ENCODE measurements around the gene MALT1. TPM values are rescaled to one million over a fixed set of nuclear protein-coding genes. Genes with fewer than 3 reads are reported as not detected.

The MALT1 gene
- total and polyA plus RNA-seq, 7 donors, result 3.2 to 11.2 (median 8.8) TPM

DNA sequence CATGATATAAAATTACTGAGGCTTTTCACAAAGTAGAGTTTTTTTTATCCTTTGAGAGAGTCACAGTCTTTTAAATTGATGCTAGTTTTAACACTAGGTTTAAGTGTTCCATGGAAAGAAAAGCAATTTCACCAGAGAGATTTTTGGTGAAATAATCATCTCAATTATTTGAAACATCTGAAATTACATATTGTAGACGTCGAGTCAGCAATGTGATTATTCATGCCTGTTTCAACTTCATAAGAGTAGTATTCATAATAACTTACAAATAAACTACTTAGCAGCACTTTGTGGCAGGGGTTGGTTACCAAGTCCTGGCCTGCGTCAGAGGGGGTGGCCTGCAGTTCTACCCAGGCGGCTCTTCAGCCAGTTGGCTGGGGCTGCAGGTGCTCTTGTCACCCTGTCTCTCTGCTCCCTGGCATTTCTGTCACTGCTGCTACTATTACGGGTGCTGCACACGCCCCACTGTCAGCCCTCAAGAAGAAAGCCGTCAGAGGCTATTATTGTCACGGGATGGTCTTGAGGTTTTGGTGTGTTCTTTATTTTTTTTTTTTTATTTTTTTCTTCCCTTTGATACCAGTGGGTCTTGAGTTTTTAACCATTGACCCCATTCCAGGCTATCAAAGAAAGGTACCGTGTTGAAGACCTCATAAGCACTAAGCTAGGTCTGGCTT is 50.4 kb downstream of the MALT1 start:
- H3K36me3 ChIP-seq (ENCODE audit: insufficient read depth in 1 of 2, low read depth in 1 of 2), result peaks cover 0 to 26% of the 10 kb centered on the region in 2 donors
- H3K4me3 ChIP-seq, result no peak overlapping the region
- peaks cover 5% of the 10 kb centered on the region for H3K9me3 ChIP-seq
- peaks cover 13% of the 10 kb centered on the region for H3K4me1 ChIP-seq
- intact Hi-C loops (cut with DNase I), result loop anchor here in 1 of 2 donors (10.0 kb wide), 1 partner anchor 47 kb away; the partner anchor contains the start of gene MALT1
- no peaks in the 10 kb centered on the region for H3K27me3 ChIP-seq (ENCODE audit: insufficient read depth in 3 of 3, low read length in 2 of 3)
- DNase-seq, result peak; percentile 23 to 82
- H3K27ac ChIP-seq, result peak overlapping the region; percentile 48
- ATAC-seq, result peak; percentile 87 to 98 (median 96)
- TF ChIP-seq, protein P1, sequence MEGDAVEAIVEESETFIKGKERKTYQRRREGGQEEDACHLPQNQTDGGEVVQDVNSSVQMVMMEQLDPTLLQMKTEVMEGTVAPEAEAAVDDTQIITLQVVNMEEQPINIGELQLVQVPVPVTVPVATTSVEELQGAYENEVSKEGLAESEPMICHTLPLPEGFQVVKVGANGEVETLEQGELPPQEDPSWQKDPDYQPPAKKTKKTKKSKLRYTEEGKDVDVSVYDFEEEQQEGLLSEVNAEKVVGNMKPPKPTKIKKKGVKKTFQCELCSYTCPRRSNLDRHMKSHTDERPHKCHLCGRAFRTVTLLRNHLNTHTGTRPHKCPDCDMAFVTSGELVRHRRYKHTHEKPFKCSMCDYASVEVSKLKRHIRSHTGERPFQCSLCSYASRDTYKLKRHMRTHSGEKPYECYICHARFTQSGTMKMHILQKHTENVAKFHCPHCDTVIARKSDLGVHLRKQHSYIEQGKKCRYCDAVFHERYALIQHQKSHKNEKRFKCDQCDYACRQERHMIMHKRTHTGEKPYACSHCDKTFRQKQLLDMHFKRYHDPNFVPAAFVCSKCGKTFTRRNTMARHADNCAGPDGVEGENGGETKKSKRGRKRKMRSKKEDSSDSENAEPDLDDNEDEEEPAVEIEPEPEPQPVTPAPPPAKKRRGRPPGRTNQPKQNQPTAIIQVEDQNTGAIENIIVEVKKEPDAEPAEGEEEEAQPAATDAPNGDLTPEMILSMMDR (IDR thresholded peaks at IDR 0.05), result no peak
- WGBS, 3 donors, result 30 to 43% (median 34%) methylated on average over 9 of the region's 9 CpGs

DNA sequence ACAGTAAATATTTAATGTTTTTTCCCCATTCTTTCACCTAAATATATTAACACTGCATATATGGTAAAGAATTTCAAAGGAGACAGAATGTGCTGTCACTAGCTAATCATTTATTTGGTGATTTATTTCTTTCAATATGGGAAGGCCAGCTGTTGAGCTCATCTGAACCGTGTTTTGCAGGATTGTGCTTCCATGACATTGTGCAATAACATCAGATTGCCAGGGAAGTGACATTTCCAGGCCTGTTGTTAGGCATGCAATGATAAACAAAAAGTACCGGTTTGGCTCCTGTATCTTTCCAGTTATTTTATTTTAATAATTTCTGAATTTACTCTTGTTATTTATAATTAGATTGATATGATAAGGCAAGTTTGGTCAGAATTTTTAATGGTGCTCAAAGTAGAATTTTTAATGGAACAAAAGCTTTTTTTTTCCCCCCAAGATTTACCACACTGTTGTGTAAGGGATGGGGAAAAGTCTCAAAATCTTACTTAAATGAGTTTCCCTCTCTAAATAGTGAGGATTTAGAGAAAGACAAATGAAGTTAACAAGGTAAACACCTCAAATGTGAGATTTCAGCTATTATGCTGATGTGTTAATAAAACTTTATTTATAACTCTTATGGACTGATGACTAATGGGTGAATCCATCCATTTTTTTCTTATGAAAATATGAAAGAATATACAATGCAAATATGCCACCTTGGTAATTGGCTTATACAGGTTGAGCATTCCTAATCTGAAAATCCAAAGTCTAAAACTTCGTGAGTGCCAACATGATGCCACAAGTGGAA is 52.7 kb downstream of the MALT1 start:
- Histone ChIP-seq H3K9me3 (peaks cover 5% of the 10 kb centered on the region), H3K27ac (peak overlapping the region; percentile 48), H3K4me1 (peaks cover 18% of the 10 kb centered on the region), H3K36me3 (ENCODE audit: insufficient read depth in 1 of 2, low read depth in 1 of 2) (peaks cover 0 to 7% of the 10 kb centered on the region in 2 donors), H3K4me3 (no peak overlapping the region), H3K27me3 (ENCODE audit: insufficient read depth in 3 of 3, low read length in 2 of 3) (no peaks in the 10 kb centered on the region)
- TF ChIP-seq, protein P1 (IDR thresholded peaks at IDR 0.05), result no peak
- intact Hi-C loops (cut with DNase I), result loop anchor here in 1 of 2 donors (10.0 kb wide), 1 partner anchor 49 kb away; the partner anchor contains the start of gene MALT1
- DNase-seq, result no peak
- ATAC-seq, result peak in 3 of 4 donors; percentile 42 to 59 (median 46)
- whole genome bisulfite sequencing, 3 donors, result 38 to 46% (median 38%) methylated on average over 3 of the region's 3 CpGs

DNA sequence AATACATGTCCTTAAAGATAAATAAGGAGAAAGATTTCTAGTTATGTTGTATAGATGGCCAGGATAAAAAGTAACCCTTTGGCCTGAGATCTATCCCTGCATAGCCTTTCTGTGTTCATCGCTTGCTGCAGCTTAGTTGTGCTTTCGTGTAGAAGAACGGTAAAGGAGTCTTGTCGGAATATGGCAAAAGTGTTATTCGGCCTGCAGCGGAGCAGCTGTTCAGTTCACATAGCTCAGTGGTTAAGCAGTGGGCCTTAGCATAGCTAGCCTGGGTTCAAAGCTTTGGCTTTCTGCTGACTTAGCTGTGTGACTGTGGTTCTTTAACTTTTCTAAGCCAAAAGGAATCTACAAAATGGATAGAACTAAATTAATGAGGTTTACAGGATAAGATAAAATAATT is 55.4 kb downstream of the MALT1 start:
- TF ChIP-seq, protein P1 (IDR thresholded peaks at IDR 0.05), result no peak
- WGBS, 3 donors, result 52 to 64% (median 60%) methylated on average over 6 of the region's 6 CpGs
- Histone ChIP-seq H3K4me1 (peaks cover 16% of the 10 kb centered on the region), H3K9me3 (peaks cover 5% of the 10 kb centered on the region), H3K36me3 (ENCODE audit: insufficient read depth in 1 of 2, low read depth in 1 of 2) (peaks cover under 1 to 3% of the 10 kb centered on the region in 2 donors), H3K4me3 (no peak overlapping the region), H3K27ac (peak overlapping the region; percentile 63), H3K27me3 (ENCODE audit: insufficient read depth in 3 of 3, low read length in 2 of 3) (no peaks in the 10 kb centered on the region)
- intact Hi-C loops (cut with DNase I), result loop anchor here in 1 of 2 donors (10.0 kb wide), 1 partner anchor 52 kb away; the partner anchor contains the start of gene MALT1
- ATAC-seq (peak in 2 of 4 donors; percentile 46 to 60), DNase-seq (no peak)

DNA sequence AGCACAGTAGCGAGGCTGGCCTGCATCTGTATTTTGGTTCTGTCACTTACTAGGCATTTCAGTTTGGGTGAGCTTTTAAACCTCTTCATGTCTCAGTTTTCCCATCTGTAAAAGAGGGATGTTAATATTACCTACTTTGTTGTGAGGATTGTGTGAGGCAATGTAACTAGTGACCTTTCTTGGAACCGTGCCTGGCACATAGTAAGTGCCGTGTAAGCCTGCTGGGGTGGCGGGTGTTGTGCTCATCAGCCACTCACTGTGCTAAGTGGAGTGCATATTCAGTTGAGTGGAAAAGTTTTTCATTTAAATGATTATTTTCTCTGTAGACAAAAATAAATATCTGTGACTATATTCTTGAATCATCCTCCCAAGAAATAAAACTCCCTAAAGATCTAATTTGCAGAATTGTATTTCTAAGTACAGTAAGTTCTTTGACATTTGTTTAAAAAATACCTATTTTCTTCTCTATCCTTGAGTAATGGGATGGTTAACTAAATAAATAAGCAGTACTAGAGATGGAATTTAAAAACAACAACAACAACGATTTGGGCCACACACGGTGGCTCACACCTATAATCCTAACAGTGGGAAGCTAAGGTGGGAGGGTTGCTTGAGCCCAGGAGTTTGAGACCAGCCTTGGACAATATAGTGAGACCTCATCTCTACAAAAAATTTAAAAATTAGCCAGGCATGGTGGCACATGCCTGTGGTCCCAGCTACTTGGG is 56.7 kb downstream of the MALT1 start:
- peaks cover 10% of the 10 kb centered on the region for H3K4me1 ChIP-seq
- TF ChIP-seq, protein P1 (IDR thresholded peaks at IDR 0.05), result no peak
- peak overlapping the region; percentile 63 for H3K27ac ChIP-seq

More for the DNA sequence above, 56.7 kb downstream of the MALT1 start:
- intact Hi-C loops (cut with DNase I), result loop anchor here in 1 of 2 donors (10.0 kb wide), 1 partner anchor 53 kb away; the partner anchor contains the start of gene MALT1
- DNase-seq (no peak), ATAC-seq (peak in 3 of 4 donors; percentile 54 to 73 (median 57))
- 53 to 68% (median 55%) methylated on average over 6 of the region's 6 CpGs for WGBS, 3 donors
- Histone ChIP-seq H3K27me3 (ENCODE audit: insufficient read depth in 3 of 3, low read length in 2 of 3) (no peaks in the 10 kb centered on the region), H3K9me3 (peaks cover 5% of the 10 kb centered on the region), H3K4me3 (no peak overlapping the region), H3K36me3 (ENCODE audit: insufficient read depth in 1 of 2, low read depth in 1 of 2) (peaks cover 3 to 4% of the 10 kb centered on the region in 2 donors)
